Keratinocyte (primary cell): ENCODE data around the gene HPCAL1.

Experiments
- CTCF ChIP-seq, 3 experiments: IDR thresholded peaks in 1 of 3; conservative IDR thresholded peaks in 1 of 3; optimal IDR thresholded peaks in 1 of 3; 2 replicates in 2 of 3; 3 replicates in 1 of 3; pipeline versions ENCODE3 to v1.5.1; 2011; ENCODE audit warnings: low read length in 3 of 3, mild to moderate bottlenecking in 3 of 3, moderate library complexity in 2 of 3, control low read depth in 1 of 3, inconsistent platforms in 1 of 3; ENCODE audit not compliant: insufficient read depth in 2 of 3; ENCODE audit errors: extremely low read depth in 1 of 3
- EZH2 ChIP-seq: IDR thresholded peaks from one replicate; pipeline ENCODE4 v1.6.1; 2012; ENCODE audit warnings: inconsistent platforms, mild to moderate bottlenecking, low read length, moderate library complexity

GRCh38 chr2:10370390-10370789 is 67.7 kb downstream of the HPCAL1 start:
- TF ChIP-seq CTCF (optimal IDR thresholded peaks at IDR 0.05 in 1 of 3, IDR thresholded peaks at IDR 0.05 in 1 of 3, conservative IDR thresholded peaks at IDR 0.05 in 1 of 3; ENCODE audit: extremely low read depth in 1 of 3, insufficient read depth in 2 of 3, low read length in 3 of 3) (no peak), EZH2 (no peak)
